ENCODE data around the gene SEPHS1.

DNA sequence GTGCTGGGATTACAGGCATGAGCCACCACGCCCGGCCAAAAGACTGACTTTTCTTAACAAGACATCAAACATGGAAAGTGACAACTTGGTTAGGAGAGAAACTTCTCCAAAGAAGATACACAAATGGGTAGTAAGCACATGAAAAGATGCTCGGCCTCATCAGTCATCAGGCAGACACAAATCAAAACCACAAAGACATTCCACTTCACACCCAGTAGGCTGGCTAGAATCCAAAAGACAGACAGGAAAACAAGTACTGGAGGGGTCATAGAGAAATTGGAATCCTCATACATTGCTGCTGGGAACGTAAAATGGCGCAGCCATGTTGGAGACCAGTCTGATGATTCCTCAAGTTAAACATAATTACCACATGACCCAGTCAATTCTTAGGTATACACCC is 16.4 kb downstream of the SEPHS1 start:
- TF ChIP-seq YY1 (IDR thresholded peaks at IDR 0.05; ENCODE audit: insufficient read depth, insufficient read length) (no peak), ZNF274 (IDR thresholded peaks at IDR 0.05; ENCODE audit: low read depth, low read length) (no peak), SUZ12 (IDR thresholded peaks at IDR 0.05; ENCODE audit: extremely low read depth, insufficient read depth, insufficient read length) (no peak)
